GM19463 (cell line): Measurements from ENCODE around the gene EXO1.
"Not testable (repeated sequence)": the region's sequence is repeated elsewhere in the genome, so short reads cannot be mapped to it uniquely, and the experiment has no call there.

ENCODE experiments used
- ATAC-seq: cut with Tn5 transposase; IDR thresholded peaks from one replicate; pipeline ENCODE4 v1.9.1; 2021; ENCODE audit warnings: mild to moderate bottlenecking, moderate library complexity; ENCODE audit not compliant: unreplicated experiment

Gene EXO1

DNA sequence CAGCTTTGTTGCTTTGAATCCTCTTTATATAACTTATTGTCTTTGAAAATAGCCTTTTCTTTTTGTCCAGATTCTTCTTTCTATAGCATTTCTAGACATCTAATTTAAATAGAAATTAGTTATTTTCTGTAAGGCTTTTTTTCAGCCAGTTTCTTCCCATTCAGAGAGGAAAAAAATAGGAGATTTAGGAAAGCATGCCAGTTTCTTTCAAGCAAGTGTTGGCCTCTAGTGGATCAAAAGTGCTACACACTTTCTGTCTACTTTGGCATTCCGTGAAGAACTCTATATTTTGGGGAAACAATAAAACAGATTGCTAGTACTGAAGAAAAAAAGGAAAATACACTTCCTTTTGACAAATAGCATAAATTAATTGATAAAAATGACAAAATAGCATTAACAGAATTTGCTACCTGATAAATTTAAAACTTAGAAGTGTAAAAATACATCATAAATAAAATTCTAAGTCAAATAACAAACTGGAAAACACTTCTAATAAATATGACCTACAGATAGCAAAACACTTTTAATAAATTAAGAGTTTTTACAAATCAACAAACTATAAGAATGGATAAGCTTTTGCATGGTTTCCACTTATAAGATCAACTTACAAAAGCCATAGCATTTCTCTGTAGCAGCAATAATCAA, 13.1 kb upstream of the EXO1 start:
- no peak for ATAC-seq

DNA sequence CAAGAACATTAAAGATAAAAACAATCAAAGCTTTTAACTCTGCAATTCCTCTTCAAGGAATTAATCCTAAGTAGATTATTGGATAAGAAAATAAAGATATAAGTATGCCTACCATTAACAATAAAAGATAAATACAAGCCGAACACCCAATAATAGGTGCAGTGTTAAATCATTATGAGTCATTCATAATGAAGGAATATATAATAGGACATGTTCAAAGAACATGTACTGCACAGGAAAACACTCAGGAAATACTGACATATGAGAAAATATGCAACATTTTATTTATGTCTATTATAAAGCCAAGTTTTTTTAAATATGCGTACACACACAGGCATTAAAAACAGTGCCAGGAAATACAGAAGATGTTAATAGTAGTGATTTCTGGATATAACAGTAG, 11.1 kb upstream of the EXO1 start:
- ATAC-seq, result no peak

DNA sequence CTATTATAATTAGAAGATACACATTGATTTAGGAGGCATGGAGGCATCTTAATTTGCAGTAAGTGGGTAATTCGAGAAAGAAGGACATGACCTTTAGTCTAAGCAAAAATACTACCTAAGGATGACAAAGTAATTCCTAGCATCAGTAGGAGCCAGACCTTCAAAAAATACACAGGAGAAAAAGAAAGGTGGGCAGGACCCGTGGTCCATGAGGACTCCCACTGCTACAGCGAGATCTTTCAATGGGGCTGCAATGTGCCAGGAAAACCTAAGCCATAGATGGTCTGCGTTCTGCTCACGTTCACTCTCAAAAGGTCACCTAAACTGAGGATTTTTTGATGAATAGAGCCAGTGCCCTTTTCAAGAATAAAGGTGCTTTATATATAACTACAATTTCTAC, 10.6 kb upstream of the EXO1 start:
- no peak for ATAC-seq

DNA sequence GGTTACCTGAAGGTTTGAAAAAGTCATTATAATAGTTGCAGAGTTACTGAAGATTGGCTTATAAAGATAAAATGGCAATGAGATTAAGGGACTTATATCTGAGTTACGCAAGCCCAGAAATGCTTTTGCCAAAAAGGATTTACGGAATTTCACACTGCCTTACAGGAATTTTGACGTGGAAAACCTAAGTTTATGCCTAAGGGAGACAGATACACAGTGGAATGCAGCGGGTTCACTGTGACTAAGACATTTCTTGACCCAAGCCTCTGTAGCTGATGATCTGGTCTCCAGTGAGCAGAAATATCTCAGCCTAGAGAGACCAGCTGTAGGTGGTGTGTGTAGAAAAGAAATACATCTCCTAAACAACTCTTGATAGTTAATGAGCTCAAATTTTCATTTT, 10.1 kb upstream of the EXO1 start:
- ATAC-seq, result no peak

DNA sequence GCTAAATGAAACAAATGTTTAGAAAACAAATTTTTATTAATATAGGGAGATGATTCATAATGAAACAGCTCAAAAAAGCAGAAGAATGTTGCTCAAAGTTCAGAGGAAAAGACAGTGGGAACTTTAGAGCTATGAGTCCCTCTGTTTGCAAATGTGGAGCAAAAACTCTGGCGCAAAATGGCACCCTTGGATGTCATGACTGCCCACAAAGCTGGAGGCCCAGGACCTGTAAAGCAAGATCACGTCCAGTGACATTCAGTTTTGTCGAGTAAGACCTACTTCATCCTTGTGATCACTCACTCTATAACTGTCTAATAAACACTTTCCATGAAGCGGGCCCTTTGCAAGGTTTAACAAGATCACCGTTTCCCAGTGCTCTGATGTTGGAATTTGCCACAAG, 9.1 kb upstream of the EXO1 start:
- no peak for ATAC-seq

DNA sequence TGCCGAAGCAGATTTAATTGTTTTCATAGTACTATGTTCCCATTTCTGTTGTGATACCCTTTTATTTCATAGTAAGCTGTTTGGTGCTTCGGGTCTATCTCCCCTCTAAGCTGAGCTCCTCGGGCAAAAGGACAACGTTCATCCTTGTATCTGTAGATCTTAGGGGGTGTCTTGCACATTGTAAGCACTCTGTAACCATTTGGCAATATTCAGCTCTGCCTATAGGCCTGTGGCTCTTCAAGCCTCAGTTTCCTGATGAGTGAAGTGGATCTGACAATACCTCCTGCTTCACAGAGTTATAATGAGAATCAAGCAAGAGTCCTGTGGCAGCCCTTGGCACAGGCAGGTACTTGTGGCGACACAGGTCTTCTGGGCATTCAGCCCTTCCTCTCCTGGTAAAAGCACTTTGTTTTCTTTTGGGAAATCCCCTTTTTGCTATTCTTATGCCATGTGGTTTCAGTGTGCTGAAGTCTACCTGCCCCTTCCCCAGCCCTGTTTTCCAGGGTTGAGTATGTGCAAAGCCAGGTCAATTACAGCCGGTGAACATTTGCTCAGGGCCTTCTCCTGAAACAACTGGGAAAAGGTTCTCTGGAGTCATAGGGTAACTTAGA, 8.5 kb upstream of the EXO1 start:
- ATAC-seq, result peak; percentile 85

DNA sequence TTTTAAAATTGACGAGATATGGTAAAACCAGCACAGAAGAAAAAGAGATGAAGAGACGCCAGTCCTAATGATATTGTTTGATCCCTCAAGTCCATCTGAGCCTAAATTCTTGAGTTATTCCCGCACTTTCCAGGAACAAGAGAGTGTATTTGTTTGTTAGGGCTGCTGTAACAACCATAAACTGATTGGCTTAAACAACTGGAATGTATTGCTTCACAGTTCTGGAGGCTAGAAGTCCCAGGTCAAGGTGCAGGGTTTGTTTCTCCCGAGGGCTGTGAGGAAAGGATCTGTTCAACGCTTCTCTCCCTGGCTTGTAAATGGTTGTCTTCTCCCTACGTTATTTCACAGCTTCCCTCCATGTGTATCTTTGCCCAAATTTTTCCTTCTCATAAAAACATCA, 7.8 kb upstream of the EXO1 start:
- no peak for ATAC-seq

DNA sequence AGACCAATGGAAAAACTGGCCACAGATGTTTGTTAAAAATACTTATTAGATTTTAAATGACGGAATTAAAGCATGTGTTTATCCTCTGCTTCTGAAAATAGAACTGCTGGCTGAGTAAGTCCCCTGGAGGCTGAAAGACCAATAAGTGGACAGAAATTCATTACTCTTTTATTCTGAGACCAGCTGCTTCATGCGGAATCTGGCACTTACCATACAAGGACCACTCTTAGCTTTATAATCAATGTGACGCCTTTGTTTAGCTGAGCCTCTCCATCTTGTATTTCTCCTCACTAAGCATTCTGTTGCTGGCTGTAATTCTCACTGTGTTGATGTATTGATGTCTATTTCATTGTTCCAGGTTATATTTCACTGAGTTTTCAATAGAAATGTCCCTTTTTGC, 6.3 kb upstream of the EXO1 start:
- ATAC-seq, result no peak

DNA sequence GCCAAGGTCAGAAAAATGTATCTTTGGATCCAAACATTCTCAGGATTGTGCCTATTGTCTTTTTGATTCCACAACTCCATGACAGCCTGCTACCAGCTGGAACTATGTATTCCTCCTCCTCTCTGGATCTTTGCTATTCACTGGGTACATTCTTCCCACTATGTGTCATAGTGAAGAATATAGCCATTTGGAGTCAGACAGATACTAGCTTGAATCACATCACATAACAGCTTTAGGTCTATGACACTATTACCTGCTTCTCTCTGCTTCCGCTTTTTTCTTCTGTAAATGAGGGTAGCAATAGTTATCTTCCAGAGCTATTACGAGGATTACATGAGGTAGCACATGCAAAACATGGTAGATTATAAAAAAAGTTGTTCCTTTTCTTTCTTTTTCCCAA, 5.4 kb upstream of the EXO1 start:
- ATAC-seq, result no peak

DNA sequence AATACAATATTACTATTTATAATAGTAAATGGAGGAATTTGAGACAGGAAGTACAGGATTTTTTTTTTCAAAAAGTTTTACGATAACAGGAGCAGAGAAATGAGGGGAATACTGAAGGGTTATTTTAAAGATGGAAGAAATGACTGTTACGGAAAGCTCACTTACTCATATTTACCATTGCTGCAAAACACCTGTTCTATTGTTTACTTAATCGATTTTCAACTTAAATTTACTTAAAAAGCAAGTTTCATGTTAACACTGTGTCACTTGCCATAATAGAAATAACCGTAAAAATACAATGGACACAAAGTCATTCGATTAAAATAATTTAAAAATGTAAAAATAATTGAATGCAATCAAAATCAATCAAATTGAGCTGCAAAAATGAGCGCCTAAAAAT, 3.4 kb upstream of the EXO1 start:
- no peak for ATAC-seq

DNA sequence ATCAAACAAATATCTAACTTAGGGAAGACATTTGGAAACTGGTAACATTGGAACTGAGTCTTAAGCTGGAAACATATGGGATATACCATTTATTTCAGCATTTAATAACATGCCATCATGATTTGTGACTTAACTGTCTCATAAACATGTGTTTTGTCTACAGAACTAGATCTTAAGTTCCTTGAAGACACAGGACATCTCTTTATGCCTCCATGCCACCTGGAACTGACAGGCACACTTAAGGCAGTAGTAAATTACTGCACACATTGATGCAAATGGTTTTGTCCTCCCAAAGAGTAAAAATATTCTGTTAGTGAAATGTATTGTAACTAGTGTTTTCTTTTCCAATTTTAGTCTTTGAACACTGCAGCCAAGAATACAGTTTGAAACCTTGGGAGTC, 1.6 kb upstream of the EXO1 start:
- no peak for ATAC-seq

DNA sequence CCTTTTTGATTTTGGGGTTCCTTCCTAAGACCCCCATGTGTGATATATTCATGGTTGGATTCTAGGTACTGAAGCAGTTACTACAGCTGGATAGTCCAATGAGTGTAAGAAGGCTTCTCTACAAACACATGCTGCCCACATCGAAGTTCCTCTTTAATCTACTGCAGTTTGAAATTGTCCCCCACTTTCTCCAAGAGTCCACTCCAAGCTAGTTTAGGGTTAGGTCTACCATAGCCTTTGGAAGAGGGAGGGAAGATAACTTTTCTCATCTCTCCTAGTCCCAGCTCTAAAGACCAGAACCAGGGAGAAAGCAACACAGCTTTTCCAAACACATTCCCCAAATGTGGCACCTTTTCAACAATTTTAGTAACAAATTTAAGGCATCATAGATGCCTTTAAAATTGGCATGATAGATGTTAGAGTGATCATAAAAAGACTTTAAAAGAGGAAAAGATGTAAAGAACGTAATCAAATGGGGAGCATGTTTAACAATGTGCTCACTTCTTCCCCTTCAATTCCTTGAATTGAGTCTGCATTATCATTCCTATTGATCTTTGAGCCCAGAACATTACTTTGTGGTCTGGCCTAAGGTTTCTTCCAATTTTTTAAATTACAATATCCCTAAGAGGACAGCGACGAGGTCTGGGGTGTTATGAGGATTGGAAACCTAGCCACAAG, 1.0 kb upstream of the EXO1 start:
- ATAC-seq, result no peak

DNA sequence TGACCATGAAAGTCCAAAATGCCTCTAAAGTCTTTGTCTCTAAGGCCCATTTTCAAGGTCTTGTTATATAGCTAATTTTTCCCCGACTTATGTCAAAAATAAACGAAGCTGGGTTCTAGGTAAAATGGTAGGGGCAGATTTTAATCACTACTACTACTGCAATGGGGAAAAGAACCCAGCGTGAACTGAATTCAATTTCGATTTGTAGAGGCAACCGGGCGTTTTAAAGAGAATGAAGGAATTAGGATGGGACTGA, 536 bp upstream of the EXO1 start:
- ATAC-seq, result no peak

DNA sequence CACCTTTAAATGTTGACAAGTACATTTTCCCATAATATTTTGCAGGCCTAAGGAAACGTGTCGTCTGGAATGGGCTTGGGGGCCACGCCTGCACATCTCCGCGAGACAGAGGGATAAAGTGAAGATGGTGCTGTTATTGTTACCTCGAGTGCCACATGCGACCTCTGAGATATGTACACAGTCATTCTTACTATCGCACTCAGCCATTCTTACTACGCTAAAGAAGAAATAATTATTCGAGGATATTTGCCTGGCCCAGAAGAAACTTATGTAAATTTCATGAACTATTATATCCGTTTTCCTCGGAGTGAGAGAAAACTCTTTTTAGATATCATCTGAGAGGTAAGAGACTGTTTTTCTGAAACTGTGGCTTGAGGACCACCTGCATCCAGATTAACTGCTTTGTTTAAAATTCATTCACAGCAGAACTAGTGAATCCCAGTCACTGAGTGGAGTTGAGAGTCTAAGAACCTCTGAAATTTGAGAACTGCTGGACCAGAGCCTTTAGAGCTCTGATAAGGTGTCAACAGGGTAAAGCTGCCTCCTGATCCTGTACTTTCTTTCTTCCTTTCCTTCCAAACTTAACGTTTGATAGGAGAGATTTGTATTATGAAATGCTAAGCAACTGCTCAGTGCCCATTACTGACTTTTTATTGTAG, 811 bp downstream of the EXO1 start:
- no peak for ATAC-seq

DNA sequence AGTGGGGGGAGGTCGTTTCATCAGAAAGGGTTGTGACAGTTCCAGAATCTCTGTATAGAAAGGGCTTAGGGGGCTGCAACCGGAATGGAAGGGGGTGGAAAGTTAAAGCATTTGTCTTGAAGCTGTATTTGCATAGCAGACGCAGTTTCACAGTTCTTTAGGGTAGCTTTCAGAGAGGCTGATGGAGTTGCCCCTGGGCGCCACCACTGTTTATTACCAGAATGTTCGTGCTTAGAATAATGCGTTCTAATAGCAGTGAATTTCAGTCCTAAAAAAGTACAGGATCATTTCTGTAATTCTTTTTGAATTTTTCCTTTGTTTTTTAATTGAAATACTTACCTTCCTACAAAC, 1.3 kb downstream of the EXO1 start:
- ATAC-seq, result no peak

DNA sequence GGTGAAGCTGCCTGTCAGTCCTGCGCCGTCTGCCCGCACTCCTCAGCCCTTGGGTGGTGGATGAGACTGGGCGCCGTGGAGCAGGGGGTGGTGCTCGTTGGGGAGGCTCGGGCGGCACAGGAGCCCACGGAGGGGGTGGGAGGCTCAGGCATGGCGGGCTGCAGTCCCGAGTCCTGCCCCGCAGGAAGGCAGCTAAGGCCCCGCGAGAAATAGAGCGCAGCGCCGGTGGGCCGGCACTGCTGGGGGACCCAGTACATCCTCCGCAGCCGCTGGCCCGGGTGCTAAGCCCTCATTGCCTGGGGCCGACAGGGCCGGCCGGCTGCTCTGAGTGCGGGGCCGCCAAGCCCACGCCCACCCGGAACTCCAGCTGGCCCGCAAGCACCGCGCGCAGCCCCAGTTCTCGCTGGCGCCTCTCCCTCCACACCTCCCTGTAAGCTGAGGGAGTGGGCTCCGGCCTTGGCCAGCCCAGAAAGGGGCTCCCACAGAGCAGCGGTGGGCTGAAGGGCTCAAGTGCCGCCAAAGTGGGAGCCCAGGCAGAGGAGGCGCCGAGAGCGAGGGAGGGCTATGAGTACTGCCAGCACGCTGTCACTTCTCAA, 7.6 kb downstream of the EXO1 start:
- not testable (repeated sequence) for ATAC-seq

DNA sequence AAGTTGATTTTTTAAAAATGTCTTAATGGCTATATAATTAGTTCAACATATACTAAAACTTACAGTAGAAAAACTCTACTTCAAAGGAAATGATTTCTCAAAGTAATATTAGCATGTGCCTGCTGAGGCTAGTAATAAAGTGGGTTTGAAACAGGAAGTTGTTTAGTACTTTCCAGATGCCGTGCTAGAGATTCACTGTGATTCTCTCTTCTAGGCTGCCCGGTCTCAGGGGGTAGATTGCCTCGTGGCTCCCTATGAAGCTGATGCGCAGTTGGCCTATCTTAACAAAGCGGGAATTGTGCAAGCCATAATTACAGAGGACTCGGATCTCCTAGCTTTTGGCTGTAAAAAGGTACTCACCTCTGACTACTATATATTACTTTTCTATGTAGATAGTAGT, 9.1 kb downstream of the EXO1 start:
- ATAC-seq, result peak; percentile 82

DNA sequence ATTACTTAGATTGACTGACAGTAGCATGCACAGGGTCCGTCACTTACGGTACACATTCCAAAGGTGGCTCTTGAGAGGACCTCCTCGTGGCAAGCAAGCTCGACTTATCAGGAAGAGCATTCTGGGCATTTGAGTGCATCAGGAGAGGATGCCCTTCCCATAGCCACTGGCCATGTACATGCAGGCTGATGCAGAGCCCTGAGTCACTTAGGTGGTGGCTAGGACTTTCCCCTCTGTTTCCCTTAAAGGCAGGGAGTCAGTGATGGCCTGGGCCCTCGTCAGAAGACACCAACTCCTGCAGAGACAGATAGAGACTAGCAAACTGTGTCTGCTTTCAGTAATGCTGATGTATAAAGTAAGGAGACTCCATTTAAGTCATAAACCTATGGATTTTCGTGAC, 12.9 kb downstream of the EXO1 start:
- ATAC-seq, result no peak

DNA sequence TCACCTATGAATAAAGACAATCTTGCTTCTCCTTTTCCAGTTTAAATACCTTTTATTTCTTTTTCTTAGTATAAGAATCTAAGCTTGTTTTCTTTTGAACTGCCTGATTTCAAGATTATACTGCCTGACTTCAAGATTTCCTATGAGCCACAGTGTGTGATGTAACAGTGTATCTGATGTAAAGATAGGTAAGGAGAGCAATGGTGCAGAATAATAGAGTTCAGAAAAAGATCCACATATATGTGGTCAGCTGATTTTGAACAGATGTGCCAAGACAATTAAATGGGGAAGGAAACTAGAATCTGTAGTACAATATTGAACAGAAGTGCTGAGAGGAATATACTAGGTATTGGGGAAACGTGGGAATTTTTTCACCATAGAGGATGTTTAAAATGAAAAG, 21.0 kb downstream of the EXO1 start:
- no peak for ATAC-seq

DNA sequence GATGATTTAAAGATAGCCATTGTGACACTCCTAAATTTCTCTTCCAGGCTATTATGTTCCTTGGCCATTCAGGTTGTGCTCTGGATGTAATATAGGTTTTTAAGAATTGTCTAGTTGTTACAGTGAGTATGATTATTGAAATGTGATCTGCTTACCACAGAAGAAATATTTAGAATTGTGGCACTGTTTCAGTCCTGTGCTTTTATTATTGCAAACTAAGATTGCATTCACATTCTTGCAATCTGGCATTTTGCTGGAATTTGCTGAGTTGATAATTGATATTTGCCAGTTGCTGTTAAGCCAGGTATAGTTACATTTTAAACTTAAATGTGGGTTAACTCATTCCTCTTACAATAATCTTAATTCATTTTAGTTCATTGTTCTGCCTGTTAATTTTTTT, 22.3 kb downstream of the EXO1 start:
- no peak for ATAC-seq

DNA sequence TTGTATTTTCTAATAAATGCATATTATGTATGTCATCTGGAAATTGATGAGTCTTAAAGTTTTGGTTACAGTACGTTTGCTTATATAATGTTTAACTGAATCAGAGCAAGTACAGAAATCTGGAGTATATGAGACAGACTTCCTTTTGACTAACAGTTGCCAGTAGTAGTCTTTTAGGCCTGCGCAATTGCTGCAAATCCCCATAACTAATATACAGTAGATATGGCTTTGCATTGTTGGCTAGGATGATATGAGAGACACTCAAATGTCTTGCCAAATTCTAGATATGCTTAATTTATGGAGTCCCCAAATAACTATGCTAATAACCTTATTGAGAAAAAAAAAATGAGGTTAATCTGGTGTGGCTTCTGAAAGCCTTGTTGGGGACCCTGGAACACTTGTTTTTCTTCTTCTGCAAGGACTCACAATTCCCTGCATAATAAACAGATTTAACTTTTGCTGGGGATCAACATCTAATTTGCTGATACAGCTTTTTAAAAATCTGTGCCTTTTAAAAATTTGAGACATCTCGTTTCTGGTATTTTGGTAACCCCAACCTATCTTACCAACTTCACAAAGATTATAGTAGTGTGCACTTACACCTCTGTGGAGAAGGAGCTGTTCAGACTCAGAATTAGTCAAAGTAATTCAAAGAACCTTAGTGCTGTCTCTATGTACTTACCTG, 22.9 kb downstream of the EXO1 start:
- ATAC-seq, result no peak

DNA sequence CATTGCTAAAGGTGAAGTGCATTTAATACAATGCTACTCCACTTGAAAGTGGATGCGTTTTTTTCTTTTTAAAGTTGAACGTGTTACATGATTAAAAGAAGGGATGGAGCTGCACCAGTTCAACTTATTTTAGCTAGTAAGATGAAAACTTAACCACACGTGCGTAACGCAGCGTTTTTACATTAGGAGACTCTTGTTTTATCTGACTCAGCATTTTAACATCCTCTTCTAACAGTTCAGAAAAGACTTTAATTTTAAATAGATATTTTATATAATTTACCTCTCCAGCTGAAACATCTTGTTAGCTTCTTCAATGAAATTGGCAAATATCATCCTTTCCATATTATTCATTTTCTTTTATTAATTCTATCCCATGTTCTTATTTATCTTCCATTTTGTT, 33.4 kb downstream of the EXO1 start:
- ATAC-seq, result no peak
